ENCODE data around the gene PODXL.

PODXL gene

DNA sequence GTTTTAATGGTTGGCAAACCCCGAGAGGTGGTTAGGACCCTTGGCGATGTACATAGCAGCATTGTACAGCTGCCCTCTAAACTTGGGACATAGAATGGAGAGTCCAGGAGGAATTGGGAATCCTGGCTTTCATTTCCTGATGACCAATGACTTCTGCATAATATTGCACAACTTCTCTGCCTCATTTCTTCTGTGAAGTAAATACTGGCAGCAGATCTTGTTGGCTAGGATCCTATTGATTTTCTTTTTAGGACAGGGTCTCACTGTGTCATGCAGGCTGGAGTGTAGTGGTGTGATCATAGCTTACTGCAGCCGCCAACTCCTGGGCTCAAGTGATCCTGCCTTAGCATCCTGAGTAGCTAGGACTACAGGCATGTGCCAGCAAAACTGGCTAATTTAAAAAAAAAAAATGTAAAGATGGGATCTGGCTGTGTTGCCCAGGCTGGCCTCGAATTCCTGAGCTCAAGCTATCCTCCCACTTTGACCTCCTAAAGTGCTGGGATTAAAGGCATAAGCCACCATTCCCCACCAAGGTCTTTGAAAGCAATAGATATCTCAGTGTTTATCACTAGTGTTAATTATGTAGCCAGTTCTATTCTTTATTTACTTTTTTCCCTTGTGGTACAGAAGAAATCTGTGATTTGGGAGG, 58.1 kb downstream of the PODXL start:
- Histone ChIP-seq H3K4me3 (ENCODE audit: low read depth, low read length) (no peak overlapping the region), H3K9me3 (ENCODE audit: severe bottlenecking) (no peaks in the 10 kb centered on the region), H3K27me3 (ENCODE audit: insufficient read depth, low read depth, severe bottlenecking) (no peaks in the 10 kb centered on the region), H3K27ac (no peak overlapping the region), H3K36me3 (peaks cover 28% of the 10 kb centered on the region)
- DNase-seq, result no peak
- no peak for TF ChIP-seq CTCF (IDR thresholded peaks at IDR 0.05; ENCODE audit: low read depth, low read length)

- Histone ChIP-seq H3K4me3 (ENCODE audit: low read depth, low read length) (no peak overlapping the region), H3K27ac (no peak overlapping the region), H3K36me3 (peaks cover 25% of the 10 kb centered on the region), H3K27me3 (ENCODE audit: insufficient read depth, low read depth, severe bottlenecking) (no peaks in the 10 kb centered on the region), H3K9me3 (ENCODE audit: severe bottlenecking) (no peaks in the 10 kb centered on the region)
- DNase-seq, result no peak
- TF ChIP-seq CTCF (IDR thresholded peaks at IDR 0.05; ENCODE audit: low read depth, low read length), result no peak
Measured at GRCh38 chr7:131497454-131497853, 59.0 kb downstream of the PODXL start.

GRCh38 chr7:131495669-131496498, 60.5 kb downstream of the PODXL start:
- no peak for TF ChIP-seq CTCF (IDR thresholded peaks at IDR 0.05; ENCODE audit: low read depth, low read length)
- H3K27me3 ChIP-seq (ENCODE audit: insufficient read depth, low read depth, severe bottlenecking), result no peaks in the 10 kb centered on the region
- H3K36me3 ChIP-seq, result peaks cover 25% of the 10 kb centered on the region
- DNase-seq, result no peak
- no peak overlapping the region for H3K27ac ChIP-seq
- no peak overlapping the region for H3K4me3 ChIP-seq (ENCODE audit: low read depth, low read length)
- H3K9me3 ChIP-seq (ENCODE audit: severe bottlenecking), result no peaks in the 10 kb centered on the region

GRCh38 chr7:131494182-131494581, 62.2 kb downstream of the PODXL start:
- no peak for TF ChIP-seq CTCF (IDR thresholded peaks at IDR 0.05; ENCODE audit: low read depth, low read length)
- Histone ChIP-seq H3K27ac (peak overlapping the region; percentile 60), H3K9me3 (ENCODE audit: severe bottlenecking) (no peaks in the 10 kb centered on the region), H3K4me3 (ENCODE audit: low read depth, low read length) (no peak overlapping the region), H3K27me3 (ENCODE audit: insufficient read depth, low read depth, severe bottlenecking) (no peaks in the 10 kb centered on the region), H3K36me3 (peaks cover 12% of the 10 kb centered on the region)
- DNase-seq, result no peak

GRCh38 chr7:131493581-131493980, 62.8 kb downstream of the PODXL start:
- no peaks in the 10 kb centered on the region for H3K9me3 ChIP-seq (ENCODE audit: severe bottlenecking)
- peak overlapping the region; percentile 60 for H3K27ac ChIP-seq
- no peaks in the 10 kb centered on the region for H3K27me3 ChIP-seq (ENCODE audit: insufficient read depth, low read depth, severe bottlenecking)
- no peak overlapping the region for H3K4me3 ChIP-seq (ENCODE audit: low read depth, low read length)
- peaks cover 6% of the 10 kb centered on the region for H3K36me3 ChIP-seq
- TF ChIP-seq CTCF (IDR thresholded peaks at IDR 0.05; ENCODE audit: low read depth, low read length), result no peak
- peak; percentile 63 for DNase-seq

Data from WERI-Rb-1 (cell line).